Measurements from ENCODE around the gene BPIFB1. TPM values are rescaled to one million over a fixed set of nuclear protein-coding genes. Genes with fewer than 3 reads are reported as not detected.
A peak's percentile ranks its signal among the peaks of the same experiment; 100 is the strongest.

BPIFB1 gene
- total and polyA plus RNA-seq, 2 of the 13 experiments (the other 11 are each of a cell fraction or from before 2014, with no cell fraction given), result 0.82 to 4.4 TPM

DNA sequence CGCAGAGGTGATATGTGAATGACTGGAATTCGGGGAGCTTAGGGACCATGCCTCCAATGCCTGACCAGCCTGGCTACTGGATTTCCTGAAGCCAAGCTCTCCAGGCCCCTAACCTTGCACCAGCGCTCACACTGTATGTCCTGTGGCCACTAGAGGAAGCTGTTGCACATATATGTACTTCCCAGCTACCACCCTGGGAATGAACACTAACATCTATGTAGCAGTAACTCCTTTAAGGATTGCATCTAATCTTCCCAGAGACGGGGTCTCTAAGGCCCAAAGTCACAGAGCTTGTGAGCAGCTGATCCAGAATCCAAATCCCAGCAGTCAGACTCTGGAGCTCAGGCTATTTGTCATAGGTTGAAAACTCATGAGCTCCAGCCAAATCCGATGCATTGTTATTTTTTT, 20.4 kb upstream of the BPIFB1 start (continued):
- TF ChIP-seq, protein P1, sequence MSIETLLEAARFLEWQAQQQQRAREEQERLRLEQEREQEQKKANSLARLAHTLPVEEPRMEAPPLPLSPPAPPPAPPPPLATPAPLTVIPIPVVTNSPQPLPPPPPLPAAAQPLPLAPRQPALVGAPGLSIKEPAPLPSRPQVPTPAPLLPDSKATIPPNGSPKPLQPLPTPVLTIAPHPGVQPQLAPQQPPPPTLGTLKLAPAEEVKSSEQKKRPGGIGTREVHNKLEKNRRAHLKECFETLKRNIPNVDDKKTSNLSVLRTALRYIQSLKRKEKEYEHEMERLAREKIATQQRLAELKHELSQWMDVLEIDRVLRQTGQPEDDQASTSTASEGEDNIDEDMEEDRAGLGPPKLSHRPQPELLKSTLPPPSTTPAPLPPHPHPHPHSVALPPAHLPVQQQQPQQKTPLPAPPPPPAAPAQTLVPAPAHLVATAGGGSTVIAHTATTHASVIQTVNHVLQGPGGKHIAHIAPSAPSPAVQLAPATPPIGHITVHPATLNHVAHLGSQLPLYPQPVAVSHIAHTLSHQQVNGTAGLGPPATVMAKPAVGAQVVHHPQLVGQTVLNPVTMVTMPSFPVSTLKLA (IDR thresholded peaks at IDR 0.05), result no peak
- TF ChIP-seq, protein P2, sequence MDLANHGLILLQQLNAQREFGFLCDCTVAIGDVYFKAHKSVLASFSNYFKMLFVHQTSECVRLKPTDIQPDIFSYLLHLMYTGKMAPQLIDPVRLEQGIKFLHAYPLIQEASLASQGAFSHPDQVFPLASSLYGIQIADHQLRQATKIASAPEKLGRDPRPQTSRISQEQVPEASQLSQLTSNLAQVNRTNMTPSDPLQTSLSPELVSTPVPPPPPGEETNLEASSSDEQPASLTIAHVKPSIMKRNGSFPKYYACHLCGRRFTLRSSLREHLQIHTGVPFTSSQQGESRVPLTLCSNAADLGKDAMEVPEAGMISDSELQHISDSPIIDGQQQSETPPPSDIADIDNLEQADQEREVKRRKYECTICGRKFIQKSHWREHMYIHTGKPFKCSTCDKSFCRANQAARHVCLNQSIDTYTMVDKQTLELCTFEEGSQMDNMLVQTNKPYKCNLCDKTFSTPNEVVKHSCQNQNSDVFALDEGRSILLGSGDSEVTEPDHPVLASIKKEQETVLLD (CRISPR knock-in tag; IDR thresholded peaks at IDR 0.05; ENCODE audit: low read depth), result no peak
- TF ChIP-seq GPN1 (CRISPR knock-in tag; IDR thresholded peaks at IDR 0.05; ENCODE audit: borderline replicate concordance) (no peak), GABPB1 (CRISPR knock-in tag; IDR thresholded peaks at IDR 0.05) (no peak; the same call in 1 of the 2 replicates), TMF1 (CRISPR knock-in tag; IDR thresholded peaks at IDR 0.05; ENCODE audit: low read depth) (no peak), ZMYM4 (CRISPR knock-in tag; IDR thresholded peaks at IDR 0.05) (peak; percentile 31; the same call in 1 of the 2 replicates), KLF12 (CRISPR knock-in tag; IDR thresholded peaks at IDR 0.05; ENCODE audit: borderline replicate concordance) (no peak), ZBTB42 (CRISPR knock-in tag; IDR thresholded peaks at IDR 0.05) (no peak)
- TF ChIP-seq, protein P3, sequence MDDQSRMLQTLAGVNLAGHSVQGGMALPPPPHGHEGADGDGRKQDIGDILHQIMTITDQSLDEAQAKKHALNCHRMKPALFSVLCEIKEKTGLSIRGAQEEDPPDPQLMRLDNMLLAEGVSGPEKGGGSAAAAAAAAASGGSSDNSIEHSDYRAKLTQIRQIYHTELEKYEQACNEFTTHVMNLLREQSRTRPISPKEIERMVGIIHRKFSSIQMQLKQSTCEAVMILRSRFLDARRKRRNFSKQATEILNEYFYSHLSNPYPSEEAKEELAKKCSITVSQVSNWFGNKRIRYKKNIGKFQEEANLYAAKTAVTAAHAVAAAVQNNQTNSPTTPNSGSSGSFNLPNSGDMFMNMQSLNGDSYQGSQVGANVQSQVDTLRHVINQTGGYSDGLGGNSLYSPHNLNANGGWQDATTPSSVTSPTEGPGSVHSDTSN (CRISPR knock-in tag; IDR thresholded peaks at IDR 0.05; ENCODE audit: borderline replicate concordance), result no peak
- TF ChIP-seq, protein P4, sequence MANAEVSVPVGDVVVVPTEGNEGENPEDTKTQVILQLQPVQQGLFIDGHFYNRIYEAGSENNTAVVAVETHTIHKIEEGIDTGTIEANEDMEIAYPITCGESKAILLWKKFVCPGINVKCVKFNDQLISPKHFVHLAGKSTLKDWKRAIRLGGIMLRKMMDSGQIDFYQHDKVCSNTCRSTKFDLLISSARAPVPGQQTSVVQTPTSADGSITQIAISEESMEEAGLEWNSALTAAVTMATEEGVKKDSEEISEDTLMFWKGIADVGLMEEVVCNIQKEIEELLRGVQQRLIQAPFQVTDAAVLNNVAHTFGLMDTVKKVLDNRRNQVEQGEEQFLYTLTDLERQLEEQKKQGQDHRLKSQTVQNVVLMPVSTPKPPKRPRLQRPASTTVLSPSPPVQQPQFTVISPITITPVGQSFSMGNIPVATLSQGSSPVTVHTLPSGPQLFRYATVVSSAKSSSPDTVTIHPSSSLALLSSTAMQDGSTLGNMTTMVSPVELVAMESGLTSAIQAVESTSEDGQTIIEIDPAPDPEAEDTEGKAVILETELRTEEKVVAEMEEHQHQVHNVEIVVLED (CRISPR knock-in tag; IDR thresholded peaks at IDR 0.05; ENCODE audit: borderline replicate concordance), result no peak

All from HepG2 (cell line).